Measurements from ENCODE around the gene HMCN2.

HMCN2 gene, protein sequence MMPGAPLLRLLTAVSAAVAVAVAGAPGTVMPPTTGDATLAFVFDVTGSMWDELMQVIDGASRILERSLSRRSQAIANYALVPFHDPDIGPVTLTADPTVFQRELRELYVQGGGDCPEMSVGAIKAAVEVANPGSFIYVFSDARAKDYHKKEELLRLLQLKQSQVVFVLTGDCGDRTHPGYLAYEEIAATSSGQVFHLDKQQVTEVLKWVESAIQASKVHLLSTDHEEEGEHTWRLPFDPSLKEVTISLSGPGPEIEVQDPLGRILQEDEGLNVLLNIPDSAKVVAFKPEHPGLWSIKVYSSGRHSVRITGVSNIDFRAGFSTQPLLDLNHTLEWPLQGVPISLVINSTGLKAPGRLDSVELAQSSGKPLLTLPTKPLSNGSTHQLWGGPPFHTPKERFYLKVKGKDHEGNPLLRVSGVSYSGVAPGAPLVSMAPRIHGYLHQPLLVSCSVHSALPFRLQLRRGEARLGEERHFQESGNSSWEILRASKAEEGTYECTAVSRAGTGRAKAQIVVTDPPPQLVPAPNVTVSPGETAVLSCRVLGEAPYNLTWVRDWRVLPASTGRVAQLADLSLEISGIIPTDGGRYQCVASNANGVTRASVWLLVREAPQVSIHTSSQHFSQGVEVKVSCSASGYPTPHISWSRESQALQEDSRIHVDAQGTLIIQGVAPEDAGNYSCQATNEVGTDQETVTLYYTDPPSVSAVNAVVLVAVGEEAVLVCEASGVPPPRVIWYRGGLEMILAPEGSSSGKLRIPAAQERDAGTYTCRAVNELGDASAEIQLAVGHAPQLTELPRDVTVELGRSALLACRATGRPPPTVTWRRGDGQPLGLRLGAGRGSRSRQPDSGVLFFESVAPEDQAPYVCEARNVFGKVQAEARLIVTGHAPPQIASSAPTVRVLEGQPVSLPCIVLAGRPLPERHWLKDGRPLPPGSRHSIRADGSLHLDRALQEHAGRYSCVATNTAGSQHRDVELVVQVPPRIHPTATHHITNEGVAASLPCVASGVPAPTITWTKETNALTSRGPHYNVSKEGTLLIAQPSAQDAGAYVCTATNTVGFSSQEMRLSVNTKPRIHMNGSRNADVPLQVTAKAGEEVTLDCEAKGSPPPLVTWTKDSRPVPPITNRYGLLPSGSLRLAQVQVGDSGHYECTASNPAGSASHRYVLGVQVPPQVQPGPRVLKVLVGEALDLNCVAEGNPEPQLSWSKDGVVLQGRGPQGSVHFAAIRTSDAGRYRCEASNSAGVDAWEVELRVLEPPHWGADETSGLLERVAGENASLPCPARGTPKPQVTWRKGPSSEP (N-terminal part only)

DNA sequence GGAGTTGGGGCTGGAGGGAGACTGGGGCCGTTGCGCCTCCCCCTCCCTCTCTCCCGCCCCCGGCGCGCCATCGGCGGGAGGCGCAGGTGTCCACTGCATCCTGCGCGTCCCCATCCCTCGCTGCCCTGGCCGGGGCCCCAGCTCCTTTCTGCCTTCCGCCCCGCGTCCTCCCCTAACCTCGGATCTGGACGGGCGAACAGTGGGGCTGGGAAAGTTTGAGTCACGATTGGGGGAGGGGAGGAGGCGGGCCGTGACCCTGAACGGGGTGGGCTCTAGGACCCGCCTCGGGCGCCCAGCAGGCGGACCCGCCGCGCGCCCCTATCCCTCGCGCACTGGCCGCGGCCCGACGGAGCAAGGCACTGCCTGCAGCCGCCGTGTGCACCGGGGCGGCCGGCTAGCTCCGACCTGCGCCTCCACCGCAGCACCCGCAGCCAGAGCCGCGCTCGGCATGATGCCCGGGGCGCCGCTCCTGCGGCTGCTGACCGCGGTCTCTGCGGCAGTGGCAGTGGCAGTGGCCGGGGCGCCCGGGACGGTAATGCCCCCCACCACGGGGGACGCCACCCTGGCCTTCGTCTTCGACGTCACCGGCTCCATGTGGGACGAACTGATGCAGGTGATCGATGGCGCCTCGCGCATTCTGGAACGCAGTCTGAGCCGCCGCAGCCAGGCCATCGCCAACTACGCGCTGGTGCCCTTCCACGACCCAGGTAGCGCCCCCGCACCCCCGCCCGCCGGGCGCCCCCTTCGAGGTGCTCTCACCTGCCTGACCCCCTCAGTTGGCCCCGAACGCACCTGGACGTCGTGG, at the start of gene HMCN2:
HMCN2 (plus strand) TSS at position 330 of the 805 bp plus-strand sequence; CDS start at position 449, 119 bp downstream.
- DNase-seq (ENCODE audit: low spot score): no peak

DNA sequence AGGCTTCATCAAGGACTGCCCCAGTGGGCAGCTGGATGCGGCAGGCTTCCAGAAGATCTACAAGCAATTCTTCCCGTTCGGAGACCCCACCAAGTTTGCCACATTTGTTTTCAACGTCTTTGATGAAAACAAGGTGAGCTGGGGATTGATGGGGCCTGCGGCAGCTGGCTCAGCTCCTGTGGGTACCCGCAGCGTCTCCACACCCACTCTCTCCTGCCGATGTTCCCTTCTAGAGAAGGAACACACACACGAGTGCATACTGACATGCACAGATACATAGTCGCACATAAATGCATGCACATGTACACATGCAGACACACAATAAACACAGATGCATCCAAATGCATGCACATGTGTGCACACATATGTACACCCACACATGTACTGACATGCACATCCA, 47.7 kb upstream of the HMCN2 start:
- DNase-seq (ENCODE audit: low spot score): no peak

DNA sequence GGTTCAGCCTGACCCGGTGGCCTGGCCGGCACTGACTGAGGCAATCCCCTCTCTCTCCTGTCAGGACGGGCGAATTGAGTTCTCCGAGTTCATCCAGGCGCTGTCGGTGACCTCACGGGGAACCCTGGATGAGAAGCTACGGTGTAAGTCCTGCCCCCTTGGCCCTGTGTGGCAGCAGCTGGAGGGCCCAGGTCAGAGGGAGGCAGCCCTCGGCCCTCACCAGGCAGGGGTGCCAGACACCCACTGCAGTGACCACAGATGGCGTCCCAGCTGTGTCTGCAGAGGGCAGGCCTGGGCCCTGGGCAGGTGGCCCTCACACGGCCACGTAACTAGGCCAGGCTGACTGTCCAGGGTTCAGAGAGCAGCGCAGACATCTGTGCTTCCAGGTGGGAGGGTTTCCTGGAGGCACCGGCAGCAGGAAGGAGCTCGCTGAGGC, 45.9 kb upstream of the HMCN2 start:
- no peak for DNase-seq (ENCODE audit: low spot score)

DNA sequence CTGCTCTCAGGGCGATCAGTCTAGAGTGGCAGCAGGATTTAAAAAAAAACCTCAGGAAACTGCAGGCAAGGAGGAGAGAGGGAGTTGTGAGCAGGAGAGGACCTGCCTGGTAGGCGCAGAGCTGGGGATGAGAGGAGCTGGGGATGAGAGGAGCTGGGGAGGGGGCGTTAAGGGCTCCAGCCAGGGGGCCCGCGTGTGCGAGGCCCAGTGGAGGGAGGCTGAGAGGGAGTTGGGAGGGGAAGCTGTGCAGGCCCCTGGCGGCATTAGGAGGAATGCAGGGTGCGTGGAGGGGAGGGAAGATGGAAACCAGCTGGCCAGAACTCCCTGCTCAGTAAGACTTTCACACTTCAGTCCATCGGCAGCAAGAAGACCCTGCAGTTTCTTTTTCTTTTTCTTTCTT, 45.2 kb upstream of the HMCN2 start:
- no peak for DNase-seq (ENCODE audit: low spot score)

DNA sequence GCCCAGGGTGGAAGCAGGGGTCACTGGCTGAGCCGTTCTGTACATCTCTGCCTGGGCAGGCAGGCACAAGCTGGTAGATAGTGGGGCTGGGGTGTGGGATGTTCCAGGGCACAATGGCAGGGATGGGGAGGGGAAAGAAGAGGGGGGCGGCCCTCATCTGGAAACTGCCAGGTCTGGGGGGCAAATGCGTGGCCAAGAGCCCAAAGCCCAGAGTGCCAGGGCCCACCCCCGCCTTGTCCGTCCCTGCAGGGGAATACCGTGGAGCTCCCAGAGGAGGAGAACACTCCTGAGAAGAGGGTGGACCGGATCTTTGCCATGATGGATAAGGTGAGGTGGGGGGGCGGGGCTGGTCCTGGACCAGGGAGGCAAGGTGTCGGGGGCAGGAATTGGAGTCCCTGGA, 42.7 kb upstream of the HMCN2 start:
- no peak for DNase-seq (ENCODE audit: low spot score)

DNA sequence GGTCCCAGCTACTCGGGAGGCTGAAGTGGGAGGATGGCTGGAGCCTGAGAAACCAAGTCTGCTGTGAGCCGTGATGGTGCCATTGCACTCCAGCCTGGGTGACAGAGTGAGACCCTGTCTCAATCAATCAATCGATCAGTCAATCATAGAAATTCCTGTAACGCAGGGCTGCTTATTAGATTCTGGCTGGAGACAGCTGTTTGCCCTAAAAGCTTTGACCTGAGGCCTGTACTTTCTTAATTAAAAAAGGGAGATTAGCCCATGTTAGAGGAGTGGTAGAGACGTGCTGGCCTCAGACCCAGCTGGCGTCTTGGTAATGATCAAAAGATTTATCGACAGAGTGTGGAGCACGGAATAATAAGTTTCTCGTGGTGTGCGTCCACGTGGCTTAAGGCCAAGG, 40.5 kb upstream of the HMCN2 start:
- DNase-seq (ENCODE audit: low spot score): no peak

DNA sequence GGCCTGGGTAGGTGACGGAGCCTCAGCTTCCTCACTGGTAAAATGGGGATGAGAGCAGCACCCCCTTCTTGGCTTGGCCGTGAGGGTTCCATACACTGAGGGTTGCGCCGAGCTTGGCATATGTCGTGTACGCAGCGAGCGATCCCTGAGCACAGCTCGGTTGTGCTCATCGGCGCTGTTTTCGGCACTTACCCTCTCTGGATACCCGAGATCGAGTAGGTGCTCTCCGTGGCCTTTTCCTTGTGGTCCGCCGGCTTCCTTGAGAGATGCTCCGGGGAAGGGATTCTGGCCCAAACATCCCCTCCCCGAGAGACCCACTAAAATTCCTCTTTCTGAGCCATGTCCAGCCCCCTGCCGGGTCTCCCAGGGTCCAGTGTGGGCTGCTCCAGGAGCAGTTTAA, 40.0 kb upstream of the HMCN2 start:
- DNase-seq (ENCODE audit: low spot score): no peak

DNA sequence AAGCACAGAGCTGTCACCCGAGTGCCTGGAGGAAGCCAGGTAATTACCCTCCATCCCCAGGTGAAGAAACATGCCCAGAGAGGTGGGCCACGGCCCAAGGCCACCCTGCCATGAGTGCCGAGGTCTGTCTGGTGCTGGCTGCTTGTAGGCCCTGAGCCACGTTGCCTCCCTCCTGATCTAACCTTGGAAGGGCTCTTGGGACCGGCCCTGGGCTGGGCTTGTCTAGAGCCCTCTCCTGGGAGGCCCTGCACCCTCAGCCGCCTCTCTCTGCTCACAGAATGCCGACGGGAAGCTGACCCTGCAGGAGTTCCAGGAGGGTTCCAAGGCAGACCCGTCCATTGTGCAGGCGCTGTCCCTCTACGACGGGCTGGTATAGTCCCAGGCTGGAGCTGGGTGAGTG, 39.4 kb upstream of the HMCN2 start:
- DNase-seq (ENCODE audit: low spot score): no peak

DNA sequence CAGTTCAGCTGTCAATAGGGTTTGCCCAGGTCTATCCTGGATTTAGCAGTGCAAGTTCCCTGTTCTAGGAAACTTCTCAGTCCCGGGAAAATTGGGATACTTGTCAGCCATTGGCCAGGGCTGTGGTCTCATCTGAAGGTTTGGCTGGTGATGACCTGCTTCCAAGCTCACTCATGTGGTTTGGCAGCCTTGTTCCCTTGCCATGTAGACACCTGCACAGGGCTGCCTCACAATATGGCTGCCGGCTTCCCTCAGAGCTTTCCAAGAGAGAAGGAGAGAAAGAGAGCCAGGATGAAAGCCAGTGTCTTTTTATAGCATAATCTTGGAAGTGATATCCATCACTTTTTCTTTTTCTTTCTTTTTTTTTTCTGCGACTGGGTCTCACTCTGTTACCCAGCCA, 37.7 kb upstream of the HMCN2 start:
- no peak for DNase-seq (ENCODE audit: low spot score)

DNA sequence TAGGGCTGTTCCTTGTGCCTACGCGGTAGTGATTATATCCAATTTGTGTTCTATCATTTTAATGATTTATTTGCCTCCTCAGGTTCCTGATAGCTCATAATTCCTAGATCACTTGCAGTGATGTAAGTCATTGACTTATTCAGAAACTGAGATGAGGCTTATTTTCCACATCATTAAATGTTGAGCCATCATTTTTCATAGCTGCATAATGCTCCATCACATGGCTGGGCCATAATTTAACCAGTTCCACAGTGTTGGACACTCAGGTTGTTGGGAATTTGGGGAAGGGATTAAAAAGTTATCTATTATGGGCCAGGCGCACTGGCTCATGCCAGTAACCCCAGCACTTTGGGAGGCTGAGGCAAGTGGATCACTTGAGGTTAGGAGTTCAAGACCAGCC, 35.8 kb upstream of the HMCN2 start:
- DNase-seq (ENCODE audit: low spot score): no peak

DNA sequence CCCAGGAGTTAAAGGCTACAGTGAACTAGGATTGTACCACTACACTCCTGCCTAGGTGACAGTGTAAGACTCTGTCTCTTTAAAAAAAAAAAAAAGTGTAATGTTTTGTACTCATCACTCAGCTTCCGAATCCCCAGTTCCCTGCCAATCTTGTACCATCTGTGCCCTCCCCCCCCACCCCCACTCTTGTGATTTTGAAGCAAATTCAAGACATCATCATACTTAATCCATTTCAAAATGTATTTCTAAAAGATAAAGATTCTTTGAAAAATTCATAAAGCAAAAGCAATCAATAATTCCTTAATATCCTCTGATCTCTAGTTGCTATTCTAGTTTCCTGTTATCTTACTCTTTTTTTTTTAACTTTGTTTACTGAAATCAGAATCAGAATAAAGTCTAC, 34.9 kb upstream of the HMCN2 start:
- DNase-seq (ENCODE audit: low spot score): no peak

DNA sequence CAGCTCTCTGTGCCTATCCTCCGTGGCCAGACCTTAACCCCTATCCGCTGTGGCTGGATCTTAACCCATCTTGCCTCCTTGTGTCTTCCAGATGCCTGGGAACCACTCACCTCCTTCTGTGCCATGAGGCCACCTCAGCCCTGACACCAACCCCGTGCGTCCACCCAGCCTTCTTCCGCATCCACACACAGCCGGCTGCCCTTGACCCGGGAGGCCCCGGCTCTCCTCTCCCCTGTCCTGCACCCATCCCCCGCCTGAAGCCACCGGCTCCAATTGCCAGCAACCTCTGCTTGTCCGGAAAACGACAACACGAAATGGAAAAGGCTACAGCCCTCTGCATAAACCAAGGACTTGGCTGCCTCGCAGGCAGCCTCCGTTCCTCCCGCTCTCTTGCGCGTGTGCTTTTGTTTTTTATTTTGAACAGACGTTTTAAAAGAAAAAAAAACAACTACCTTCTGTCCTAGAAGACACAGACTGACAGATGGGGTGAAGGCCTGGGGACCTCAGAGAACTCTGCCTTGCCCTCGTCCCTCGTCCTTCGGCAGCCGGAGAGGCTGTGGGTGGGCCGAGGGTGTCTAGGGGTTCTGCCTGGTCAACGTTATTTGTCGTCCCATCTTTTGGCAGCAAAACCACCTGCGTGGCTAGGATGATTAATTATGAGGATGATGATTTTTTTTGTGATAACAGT, 32.5 kb upstream of the HMCN2 start:
- no peak for DNase-seq (ENCODE audit: low spot score)

DNA sequence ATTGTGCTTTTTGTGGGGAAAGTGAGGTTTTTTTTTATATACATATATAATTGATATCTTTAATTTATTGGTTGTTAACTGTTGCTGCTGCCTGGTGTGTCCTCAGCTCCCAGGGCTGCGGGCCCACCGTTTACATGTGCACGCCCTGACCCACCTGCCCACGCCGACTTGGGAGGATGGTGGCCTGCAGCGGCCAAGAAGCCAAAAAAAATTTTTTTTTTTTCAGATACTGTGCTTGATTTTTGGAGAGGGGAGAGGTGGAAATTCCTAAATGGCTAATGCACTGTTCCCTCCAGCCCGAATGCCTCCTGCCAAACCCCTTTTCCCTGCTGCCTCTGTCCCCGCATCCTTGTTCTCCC, 32.0 kb upstream of the HMCN2 start:
- no peak for DNase-seq (ENCODE audit: low spot score)

DNA sequence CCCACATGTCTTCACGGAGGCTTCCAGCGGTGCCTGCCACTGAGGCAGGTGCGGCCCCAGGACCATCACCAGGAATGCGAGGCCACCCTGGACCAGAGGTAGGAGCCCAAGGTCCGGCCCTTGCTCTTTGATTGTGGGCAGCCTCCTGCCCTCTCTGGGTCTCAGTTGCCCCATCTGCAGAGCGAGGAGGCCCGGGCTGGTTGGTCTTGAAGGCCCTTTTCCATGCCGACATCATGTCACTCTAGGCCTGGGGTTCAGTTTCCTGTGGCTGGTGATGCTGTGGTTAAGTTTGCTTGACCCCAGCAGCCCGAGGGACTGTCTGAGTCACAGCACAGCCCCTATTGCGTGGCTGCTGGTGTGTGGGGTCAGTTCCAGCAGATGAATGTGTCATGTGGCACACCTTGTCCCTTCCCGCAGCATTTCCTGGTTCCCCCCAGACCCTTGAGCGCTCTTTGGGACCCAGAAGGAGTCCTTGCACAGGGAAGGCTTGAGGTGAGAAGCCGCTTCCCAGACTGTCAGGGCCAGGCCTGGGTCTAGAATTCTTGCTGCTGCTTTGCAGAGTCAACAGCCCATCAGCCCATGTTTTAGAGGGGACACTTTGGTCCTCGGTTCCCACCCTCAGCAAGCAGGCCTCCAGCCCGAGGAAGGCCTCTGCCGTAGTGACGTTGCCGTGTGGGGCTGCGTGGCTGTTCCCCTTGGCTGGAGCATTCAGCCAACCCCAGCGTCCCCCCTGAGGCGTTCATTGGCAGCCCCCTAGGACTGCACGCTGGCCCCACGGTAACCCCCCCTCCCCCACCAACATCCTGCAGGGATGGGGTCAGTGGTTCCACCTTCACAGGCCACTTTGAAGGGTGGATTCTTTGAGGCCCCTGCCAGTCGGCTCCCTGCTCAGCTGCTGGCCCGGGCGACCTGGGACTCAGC, 31.0 kb upstream of the HMCN2 start:
- DNase-seq (ENCODE audit: low spot score): no peak

DNA sequence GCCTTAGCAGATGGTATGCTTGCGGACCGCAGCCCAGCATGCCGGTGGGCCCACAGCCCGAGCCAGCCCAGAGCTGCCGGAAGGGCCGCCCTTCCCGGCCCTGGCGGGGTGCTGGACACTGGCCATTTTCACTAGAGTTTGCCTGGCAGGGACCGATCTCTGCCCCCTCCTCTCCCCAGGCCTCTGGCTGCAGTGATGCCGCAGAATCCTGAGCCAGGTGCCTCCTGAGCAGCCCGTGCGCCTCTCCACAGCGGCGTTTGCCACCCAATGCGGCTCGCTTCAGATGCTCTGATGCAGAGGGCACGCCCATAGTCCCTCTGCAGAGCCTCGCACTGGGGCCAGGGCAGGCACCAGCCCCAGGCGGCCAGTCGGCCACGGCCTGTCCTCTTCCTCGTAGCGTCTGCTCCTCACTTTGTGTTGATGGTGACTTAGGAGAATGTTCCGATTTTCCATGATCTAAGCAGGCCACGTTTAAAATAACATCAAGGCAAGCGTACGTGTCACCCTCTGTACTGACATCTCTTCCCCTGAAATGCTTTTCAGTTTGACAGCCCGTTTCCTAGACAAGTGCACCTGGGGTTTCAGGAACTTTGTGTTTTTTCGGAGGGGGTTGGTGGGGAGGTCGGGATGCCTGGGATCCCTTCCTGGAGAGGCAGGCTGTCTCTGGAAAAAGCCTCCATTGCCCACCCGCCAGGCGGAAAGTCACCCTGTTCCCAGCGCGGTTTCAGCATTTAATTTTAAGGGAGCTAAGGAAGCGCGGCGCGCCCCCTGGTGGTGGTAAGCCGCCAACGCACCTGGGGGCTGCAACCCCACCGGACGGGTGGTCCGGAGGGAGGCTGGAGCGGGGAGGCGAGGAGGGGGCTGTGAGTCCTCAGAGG, 29.8 kb upstream of the HMCN2 start:
- peak; percentile 25 for DNase-seq (ENCODE audit: low spot score)

DNA sequence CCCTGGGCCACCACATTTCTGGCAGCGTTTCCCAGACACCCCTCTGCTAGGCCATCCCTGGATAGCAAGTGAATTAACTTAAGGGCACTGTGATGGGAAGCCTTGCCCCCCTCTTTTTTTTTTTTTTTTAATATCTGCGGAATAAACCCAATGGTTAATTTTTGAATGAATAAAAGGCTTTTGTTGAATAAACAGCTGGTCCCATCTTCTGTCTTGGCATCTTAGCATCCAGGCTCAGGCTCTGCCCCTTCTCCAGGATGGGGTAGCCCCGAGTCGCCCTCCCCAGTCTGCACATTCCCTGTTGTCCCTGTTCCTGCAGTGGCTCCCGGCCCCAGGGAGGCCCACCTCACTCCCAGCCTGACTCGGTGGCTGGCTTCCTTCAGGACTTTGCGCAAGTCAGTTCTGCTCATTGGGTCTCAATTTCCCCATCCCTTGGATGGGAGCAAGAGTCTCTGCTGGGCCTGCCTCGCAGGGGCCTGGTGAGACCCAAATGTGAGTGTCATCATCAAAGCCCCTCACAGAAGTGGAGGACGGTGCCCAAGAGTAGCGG, 29.0 kb upstream of the HMCN2 start:
- DNase-seq (ENCODE audit: low spot score): no peak

DNA sequence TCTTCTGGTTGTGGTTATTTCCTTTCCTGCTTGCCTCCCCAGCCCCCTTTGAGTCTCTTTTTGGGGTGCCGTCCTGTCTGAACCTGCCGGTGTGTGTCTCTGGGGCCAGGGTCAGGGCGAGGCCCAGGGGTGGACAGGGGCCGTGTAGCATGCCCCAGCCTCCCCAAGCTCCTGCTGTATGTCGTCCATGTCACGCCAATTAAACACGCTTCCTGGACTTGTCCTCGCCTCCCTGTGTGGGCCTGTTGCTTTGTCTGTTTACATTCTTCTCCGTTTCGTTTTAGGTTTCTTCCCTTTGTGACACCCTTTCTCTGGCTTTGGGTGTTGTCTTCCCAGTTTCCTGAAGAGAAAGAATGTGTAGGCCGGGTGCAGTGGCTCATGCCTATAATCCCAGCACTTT, 28.5 kb upstream of the HMCN2 start:
- no peak for DNase-seq (ENCODE audit: low spot score)

DNA sequence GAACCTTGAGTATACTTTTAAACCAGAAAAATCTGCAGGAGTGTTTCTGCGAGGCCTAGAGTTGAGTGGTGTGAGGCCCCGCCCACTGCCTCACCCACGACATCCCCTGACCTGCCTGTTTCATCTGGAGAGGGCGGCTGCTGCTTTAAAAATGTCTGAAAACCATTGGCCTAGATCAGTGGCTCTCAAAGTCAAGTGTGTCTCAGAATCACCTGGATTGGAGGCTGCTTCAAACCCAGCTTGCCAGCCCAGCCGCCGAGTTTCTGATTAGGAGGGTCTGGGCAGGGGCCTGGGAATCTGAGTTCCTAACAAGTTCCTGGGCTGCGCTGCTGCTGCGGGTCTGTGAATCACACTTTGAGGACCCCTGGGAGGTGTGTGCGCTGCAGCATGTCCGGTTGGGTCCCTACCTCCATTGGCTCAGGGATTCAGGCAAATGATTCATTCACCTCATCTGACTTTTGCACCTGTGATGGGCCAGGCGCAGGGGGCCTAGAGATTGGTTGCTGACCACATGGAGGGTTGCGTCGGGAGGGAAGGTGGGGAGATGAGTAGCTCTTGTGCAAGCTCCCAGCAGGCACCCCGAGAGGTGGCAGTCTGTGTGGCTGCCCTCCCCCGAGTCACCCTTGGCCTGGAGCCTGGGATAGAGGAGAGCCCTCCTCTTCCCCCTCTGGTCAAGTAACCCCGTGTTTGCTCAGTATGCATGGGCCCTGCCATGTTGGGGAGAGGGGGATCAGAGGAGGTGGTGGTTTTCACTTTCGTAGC, 27.6 kb upstream of the HMCN2 start:
- DNase-seq (ENCODE audit: low spot score): no peak
